Myocyte (in vitro differentiated cells): Measurements from ENCODE around the gene ZNF831. TPM values are rescaled to one million over a fixed set of nuclear protein-coding genes. Genes with fewer than 3 reads are reported as not detected.

Experiments
- DNase-seq: peaks from one replicate; pipeline ENCODE4 v3.0.0-alpha.2; 2012; ENCODE audit warnings: low read depth
- total RNA-seq: library from RNA; depleted of rRNA; stranded (reverse); fragments of >200 nt; gene quantifications from 2 replicates; pipeline ENCODE4 v1.2.3, GENCODE V29; 2014

ZNF831 gene
- total RNA-seq, 1 donor from 2014 or later = not detected

- DNase-seq = peak; percentile 11
These were observed 21.6 kb upstream of the ZNF831 start for GRCh38 chr20:59141818-59142581.

DNA sequence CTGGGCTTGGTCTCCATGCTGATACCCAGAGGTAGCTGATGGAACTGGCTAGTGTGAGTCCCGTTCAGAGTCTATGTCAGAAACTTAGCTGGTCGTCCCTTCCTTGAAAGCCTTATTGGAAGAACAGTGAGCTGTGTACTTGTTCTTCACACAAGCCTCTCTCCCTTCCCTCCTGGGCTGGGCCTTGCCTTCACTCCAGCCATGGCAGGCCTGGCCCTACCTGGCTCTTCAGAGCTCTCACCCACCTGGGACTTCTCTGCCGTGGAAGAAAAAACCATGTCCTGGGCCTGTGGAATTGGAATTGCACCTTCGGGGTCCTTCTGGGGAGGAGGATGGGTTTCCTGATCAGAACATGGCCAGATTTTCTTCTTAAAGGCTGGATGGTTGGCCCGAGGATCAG is 20.3 kb upstream of the ZNF831 start:
- DNase-seq = no peak

DNA sequence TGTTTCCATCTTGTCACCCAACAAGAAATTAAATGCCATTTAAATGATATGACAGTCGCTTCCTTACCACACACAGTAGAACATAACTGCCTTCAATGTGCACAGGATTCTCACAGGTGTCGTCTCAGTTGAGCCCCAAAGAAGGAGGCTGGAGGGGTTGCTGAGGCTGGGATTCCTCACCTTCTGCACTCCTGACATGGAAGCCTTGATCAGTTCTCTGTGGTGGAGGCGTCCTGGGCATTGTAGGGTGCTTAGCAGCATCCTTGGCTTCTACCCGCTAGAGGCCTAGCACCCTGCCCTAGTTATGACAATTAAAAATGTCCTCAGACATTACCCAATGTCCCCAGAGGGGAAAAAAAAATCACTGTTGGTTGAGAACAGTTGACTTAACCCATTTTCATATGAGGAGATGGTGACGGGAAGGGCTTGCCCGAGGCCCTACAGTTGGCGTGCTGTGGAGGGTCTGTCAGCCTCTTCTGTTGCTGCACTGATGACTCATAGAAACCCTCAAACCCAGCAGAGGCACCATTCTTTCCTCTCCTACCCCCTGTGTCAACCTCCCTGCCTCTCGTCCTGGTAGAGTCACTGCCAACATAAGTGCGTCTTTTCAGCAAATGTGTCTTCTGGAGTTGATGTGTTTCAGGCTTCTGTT is 19.3 kb upstream of the ZNF831 start:
- DNase-seq = no peak

- no peak for DNase-seq
These were observed 18.8 kb upstream of the ZNF831 start for GRCh38 chr20:59144831-59145196.

DNA sequence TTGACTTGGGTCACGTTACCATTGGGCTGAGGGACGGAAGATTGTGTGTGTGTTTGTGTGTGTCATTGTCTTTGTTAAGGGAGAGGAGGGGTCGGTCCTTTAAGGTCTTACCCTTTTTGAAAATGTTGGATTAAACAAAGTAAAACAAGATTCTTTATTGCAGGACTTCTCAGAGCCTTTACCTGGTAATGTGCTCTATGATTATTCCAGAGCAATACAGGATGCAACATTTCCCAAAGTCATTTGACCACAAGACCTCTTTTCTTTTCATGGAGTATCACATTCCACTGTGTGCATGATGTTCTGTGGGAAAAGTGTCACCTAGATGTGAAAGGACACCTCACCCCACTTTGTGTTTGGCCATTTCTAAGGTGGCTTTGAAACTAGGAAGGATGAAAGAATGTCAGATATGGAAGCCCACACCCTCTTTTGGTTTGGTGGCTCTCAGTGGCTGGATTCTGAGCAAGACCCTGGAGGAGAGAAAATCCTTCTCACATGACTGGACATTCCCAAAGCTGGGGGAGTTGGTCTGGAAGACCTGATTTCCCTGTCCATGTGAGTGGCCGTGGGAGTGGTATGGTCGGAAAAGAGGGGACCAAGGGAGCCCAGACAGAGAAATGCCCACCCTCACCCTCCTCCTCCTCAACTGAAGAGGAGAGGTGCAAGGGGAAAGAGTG is 18.2 kb upstream of the ZNF831 start:
- DNase-seq = no peak

GRCh38 chr20:59145924-59146779 is 17.5 kb upstream of the ZNF831 start:
- DNase-seq = no peak

DNA sequence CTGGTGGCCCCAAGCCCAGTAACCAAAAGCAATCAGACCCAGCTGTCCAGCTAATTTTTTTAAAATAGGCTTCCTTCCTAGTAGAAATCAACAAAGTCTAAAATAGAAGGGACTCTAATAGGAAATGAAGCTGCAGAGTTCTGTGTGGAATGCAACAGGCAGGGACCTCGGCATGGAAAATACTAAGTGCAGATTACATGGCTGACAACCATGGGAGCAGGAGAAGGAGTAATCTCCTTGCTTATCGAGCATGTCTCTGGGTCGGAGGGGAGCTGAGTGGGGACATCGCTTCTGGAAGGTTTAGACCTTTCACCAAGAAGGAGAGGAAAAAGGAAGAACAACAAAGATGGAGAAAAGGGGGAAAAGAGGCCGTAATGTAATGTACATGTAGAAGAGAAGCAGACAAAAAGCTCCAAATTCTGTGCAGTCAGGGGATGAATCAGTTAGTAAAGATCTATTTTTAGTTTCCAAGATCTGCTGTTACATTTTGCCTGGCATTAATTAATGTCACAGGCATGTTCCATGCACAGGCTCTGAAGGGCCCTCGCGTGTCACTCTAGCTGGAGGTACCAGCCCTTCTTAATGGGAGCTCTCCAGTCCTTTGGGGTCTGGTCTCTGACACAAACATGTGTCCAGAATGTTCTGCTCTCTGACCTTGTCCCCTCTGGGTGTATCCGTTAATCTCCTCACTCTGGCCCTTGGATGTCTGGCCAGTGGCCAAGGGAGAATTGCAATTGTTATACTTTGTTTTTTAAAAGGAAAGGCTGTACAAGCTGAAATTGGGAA is 16.6 kb upstream of the ZNF831 start:
- DNase-seq = no peak

DNA sequence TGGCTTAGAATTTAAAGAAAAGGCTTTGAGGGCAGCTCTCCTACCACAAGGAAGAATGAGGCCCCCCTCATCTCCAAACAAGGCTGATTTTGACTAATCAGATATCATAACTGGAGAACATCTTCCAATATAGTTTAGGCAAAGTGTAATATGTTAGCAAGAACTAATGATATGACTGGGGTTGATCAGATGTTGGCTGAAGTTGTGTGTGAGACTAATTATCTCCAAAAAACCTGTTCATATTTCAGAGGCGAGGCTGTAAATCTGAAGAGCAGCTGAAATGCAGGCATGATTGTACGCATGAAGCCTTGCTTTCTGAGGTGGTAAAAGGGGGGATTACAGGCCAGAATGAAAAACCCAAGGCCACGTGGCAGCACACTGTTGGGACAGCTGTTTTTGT is 16.0 kb upstream of the ZNF831 start:
- DNase-seq = no peak

DNA sequence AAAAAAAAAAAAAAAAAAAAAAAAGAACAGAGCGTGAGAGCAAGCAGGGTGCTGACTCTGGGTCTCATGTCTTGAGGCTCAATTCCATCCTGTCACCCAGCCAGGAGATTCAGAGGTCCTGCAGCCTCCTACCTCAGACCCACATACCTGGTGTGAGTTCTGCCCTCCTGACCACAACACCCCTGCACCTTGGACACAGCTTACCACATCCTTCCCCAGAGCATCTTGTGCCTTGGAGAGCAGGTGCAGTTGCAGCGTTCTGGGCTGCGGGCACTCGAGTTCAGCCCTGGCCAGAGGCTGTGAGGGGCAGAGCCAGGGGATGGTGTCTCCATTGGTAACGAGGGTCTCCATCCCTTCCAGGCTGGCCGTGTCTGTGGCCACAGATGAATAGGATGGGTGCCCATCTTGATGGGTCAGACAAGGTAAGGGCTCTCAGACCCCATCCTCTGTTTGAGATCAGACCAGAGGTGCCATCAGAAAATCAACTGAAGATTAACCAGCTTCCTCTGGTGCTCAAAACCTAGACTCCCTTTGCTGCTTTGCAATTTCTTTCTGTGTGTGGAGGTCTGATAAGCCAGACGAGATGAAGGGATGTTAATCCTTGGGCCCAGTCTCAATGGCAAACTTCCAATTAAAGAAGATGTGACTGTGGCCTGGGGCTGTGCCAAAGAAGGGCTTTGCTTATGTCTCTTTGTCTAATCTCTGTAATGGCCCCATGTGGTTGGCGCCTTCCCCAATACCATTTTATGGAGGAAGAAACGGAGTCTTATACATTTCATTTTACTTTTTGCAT is 14.7 kb upstream of the ZNF831 start:
- DNase-seq = no peak

DNA sequence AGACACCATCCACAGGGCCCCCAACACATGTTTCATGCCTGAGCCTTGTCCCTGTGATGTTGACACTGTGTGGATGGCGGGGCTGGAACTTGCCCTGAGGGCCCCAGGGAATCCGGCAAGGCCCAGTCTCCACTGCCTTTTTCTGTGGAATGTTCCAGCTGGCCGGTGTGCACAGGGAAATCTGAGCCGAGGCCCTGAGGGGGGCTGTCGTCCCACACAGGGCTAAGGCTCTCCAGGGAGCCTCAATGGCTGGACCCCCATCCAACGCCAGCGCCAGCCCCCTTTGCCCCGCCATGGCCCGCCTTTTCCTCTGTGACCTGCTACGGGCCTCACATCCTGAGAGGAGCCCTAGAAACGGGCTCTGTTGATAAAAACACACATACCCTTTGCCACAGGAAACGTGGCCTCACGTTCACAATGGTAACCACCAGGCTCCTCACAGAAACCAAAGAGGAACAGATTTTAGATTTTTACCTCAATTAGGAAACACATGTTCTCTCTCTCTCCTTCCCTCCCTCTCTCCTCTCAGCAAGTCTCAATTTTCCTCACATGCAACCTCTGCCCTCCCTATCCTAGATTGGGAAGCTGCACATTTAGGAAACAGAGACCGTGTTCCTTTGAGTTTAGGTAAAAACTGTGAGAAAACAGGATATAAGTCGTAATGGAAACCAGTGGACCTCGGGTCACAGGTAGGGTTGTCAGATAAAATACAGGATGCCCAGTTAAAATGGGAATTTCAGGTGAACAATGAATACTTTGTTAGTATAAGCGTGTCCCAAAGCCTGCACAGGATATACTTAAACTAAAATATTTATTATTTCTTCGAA is 13.7 kb upstream of the ZNF831 start:
- DNase-seq = no peak

DNA sequence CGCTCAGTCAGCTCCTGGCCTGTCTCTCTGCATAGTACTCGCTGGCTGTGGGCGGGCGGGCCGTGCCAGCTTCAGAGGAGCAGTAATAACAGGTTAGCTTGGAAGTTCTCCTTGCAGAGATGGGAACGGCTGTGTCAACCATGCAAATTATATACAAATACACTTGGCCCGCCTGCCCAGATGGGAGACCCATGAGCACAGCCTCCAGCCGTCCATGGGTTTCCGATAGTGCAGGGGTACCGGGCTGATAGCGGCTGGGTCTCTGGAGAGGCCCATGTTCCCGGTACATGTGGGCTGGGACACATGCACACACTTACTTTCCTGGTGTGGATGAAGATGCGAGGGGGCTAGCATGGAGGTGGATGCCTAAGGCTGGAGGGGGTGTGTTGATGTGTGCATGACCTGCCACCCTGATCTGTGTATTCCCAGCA is 12.8 kb upstream of the ZNF831 start:
- DNase-seq = no peak

- no peak for DNase-seq
These were observed 12.2 kb upstream of the ZNF831 start for GRCh38 chr20:59151391-59151790.

- no peak for DNase-seq
These were observed 11.8 kb upstream of the ZNF831 start for GRCh38 chr20:59151820-59152219.

- no peak for DNase-seq
These were observed 10.9 kb upstream of the ZNF831 start for GRCh38 chr20:59152559-59153354.

DNA sequence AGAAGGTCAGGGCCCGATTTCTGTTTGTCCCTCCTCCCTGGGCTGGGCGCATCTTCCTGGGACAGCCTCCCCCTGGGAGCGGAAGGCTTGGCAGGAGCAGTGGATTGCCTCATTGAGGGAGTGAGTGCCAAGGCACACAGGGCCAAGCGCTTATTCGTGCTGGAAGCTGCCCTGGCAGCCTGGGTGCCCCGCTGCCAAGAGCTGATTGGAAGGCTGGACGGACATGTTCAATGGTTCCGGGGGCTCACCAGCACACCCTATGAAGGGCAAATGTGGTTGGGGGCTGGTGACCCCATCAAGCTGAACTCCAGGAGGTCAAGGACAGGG is 10.3 kb upstream of the ZNF831 start:
- no peak for DNase-seq

- DNase-seq = no peak
These were observed 9.8 kb upstream of the ZNF831 start for GRCh38 chr20:59153832-59154231.

DNA sequence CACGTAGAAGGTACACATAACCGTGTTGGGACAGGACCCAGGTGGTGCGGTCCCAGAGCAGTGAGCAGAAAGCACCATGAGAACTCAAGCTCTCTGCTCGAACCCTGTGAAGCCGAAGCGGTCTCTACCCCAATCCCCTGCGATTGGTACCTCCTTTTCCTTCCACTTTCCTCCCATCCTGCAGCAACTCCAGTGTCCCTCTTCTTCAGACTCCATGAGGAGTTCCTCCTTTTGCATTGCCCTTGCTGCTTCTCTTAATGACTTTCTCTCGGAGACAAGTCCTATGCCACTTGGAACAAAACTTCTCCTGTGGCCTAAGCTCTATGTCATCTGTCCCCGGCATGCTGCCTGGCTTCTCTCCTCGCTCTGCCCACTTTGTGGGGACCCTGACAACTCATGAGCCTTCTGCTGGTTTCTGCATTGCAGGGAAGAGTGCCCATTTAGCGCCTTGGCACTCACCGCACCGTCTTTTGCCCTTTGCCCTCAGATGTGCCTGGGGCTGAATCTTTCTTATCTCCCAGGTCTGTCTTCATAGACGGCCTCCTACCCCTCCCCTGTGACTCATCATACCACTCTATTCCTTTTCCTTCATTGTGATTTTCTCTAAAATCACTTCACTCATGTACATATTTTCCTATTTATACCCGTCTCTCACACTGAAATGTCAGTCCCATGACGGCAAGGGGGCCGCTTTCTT is 9.2 kb upstream of the ZNF831 start:
- no peak for DNase-seq

DNA sequence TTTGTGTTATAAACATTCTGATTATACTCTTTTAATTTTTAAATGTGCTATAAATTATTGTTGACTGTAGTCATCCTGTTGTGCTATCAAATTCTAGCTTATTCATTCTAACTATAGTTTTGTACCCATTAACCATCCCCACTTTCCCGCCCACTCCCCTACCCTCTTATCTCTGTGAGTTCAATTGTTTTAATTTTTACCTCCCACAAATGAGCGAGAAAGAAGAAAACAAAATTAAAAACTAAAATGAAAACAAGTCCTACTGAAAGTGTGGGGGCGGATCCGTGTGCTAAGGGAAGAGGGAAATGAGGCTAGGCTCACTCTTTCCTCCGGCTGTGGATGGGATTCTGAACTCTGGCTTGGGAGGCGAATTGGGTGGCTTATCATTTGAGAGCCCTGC is 6.6 kb upstream of the ZNF831 start:
- DNase-seq = no peak
